Stimulated activated CD4-positive, alpha-beta T cell treated with anti-CD3 and anti-CD28 coated beads, Interleukin-4, amount 100 ng/mL, for 48 hours (primary cell): ENCODE data around the gene DPP6.

Source experiments
- DNase-seq, 2 donors: peaks; one replicate each; pipeline ENCODE4 v3.0.0-alpha.2; 2020; ENCODE audit warnings: low read depth in 2 of 2

The DPP6 gene

DNA sequence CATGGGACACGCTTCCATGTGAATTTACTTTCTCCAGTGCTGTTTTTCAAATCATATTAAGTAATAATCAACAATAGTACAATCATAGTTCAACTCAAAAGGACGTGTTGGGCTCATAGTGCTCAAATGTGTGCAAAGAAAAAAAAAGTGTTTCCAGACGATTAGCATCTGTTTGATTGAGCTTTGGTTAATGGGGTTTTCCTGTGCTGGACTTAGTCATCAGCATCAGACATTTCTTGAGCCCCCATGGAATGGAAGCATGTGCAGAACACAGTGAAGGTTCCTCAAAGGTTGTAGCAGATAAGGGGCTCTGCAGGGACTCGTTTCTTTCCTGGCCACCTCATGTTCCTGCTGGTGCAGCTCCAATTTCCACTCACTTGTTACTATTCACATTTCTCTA is 716.8 kb downstream of the DPP6 start:
- no peak for DNase-seq

DNA sequence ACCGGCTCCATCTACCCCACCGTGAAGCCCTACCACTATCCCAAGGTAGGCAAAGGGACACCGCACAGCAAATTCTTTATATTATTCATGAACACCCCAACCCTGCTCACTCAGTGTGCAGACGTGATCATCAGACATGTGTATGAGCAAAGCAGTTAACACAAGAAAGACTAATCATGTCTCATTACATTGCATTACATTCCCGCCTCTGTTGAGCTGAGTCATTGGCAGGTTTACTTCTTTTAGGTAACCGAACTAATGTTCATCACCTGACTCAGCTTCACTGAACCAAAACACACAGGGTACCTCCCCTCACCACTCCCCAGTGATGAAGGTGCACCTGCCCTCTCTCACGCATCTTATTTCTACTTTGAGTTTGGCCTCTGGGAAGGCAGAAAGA is 717.3 kb downstream of the DPP6 start:
- no peak for DNase-seq

DNA sequence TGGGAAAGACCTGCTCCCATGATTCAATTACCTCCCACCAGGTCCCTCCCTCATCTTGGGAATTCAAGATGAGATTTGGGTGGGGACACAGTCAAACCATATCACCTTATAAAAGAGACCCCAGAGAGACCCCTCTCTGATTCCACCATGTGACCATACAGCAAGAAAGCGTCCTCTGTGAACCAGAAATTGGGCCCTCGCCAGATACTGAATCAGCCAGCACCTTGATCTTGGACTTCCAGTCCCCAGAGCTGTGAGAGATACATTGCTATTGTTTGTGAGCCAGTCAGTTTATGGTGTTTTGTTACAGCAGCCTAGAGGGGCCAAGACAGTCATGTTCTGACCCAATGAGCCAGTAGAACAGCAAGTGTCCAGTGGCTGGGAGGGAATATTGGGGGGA is 718.2 kb downstream of the DPP6 start:
- no peak for DNase-seq

DNA sequence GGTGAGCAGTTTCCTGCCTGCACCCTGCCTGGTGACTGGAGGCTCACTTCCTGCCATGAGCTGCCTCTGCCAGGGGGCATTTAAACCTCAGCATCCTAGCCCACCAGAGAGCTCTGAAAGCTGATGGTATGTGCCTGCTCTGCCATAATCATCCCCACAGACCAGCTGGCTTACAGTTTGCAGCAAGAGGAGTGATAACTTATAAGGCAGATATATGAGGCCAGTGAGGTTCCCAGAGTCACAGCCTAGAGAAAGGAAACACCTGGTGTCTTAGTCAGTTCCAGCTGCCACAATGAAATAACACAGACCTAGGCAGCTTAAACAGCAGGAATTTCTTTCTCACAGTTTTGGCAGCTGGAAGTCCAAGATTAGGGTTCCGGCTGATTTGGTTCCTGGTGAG is 718.8 kb downstream of the DPP6 start:
- no peak for DNase-seq

DNA sequence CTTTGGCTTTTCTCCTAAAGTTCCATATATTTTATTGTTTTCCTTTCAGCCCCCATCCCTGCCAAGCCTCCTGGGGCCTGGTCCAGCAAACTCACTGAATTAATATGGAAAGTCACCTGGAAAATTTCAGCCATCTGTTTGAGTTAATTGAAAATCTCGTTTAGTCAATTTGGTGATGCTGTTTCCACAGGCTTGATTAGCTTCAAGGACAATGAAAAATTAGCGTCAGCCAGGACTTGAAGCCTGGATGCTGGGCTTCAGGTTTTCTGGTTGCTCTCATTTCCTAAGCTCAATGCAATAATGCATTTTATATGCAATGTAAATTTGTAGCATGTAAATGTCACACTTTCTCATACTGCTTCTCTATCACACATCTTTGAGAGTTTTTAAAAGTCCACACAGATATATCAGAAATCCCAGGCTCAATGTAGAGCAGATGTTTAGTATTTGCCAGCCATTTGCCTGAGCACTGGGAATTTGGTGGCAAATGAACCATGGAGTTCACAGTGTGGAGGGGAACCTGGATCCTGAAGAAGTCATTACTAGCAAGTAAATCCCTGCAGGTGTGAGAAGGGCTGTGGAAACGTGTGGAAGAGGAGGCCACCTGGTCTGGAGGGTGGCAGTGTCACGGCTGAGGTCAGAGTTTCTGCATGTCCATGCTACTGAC is 722.2 kb downstream of the DPP6 start:
- no peak for DNase-seq

DNA sequence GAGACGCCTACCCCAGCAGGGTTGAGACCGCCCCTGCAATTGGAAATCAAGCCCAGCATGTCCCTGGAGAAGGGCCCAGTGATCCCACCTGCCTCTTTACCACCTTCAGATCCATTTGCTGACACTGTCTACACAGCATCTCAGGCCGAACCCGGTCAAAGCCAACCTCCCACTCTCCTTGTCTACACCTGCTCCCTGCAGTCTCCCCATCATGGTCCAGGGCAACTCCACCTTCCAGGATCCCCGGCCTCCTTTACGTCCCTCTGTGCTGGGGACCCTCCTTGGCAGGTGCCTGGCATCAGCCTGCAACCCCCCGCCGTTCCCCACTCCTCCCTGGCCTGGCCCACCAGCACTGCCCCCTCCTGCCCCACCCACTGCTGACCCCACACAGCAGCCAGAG is 723.5 kb downstream of the DPP6 start:
- no peak for DNase-seq

DNA sequence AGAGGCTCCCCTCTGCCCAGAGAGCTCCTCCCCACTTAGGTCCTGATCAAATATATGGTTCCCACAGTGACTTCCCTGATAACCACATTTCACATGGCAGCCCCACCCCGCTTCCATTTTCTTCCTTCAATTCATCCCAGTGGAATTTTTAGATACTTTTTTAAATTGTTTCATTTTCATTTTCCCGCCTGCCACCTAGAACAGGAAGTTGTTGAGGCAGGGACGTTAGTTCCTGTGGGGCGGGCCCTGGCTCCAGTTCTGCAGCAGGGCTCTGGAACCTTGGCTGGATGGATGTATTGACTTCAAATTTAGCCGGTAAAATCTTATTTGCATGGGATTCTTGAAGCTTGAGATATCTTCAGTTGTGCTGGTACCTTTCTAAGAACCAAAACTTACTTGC is 724.2 kb downstream of the DPP6 start:
- no peak for DNase-seq

DNA sequence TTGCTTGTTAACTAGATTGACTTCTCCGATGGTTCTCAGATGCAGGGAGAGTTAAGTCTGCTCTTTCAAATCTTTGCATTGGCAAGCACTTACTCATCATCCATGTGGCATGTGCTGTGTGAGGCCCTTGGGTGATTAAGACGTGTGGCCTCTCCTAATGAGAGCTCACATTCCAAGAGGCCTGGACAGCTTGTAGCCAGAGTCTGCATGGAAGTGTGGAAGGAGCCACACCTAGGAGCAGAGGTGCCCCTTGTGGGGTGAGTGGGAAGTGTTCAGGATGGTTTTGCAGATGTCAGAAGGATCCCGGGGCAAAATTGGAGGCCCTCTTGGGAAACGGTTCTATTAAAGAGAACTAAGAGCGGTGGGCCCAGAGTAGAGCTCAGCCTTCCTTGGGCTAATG is 724.8 kb downstream of the DPP6 start:
- no peak for DNase-seq

DNA sequence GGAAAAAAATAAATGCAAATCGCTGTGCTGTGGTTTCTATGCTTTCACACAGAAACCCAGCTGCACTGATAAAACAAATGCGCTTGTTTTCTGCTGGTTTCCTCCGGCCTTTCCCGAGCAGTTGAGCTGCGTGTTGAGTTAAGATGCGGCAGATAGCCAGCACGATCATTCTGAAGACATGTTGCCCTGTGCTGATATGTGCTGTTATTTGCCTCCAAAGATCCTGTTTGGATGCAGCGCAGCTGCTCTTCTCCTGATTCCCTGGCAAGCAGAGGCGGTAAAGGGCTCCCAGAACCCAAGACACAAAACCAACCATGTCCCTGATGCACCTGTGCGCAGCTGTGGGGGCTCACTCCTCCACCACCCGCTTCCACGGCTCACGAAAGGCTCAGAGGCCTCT is 725.3 kb downstream of the DPP6 start:
- no peak for DNase-seq

DNA sequence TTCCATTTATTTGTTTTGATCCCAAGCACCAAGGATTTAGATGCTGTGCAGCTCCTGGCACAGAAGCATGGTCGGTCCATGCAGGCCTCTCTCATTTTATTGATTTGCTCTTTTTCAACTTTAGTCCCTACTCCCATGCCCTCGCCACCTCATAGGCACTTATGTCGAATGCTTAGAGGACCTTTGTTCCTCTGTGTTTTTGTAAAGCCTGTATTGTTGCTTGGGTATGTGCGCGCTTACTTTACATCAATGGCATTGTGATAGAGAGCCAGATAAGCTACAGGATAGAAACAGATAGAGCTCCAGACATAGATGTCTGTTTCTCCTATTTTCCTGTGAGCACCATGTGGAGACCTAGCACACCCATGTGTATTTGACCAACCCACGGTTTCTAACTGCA is 725.7 kb downstream of the DPP6 start:
- no peak for DNase-seq

DNA sequence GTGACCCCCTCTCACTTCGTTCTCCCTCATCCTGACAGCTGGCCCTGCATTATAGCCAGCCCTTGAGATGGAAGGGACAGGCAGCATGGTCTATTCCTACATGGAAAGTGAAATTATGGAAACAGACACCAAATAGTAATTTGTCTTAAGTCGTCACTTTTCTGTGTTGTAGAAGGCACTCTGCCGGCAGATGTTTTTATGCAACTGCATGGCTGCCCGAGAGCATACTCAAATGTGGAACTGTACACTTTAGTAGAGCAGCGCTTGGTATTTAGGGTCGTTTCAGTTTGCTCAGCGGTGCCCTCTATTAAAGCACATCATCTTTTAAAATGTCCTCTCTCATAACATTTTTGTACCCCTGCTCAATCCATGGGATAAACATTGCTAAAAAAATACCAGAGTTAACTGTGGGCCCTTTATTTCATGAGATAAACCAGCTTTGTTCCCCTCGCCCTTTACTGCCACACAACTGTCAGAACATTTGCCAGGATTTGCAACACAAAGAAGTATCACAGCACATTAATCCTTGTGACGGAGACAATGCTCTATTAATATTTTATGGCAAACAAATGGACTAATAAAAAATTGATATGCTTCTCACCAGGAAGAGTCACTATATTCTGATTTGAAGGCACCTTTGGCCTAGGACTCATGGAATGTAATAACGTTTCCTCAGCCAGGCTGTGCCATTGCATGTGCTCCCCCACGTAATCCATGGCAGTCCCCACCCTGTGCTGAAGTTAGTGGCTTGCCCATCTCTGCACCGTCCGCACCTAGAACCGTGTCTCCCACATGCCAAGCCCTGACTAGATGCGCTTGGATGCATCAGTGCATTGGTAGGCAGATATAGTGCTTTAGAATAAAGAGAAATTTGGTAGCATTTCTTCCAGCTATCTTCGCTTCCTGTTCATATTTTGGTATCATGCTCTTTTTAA is 729.4 kb downstream of the DPP6 start:
- no peak for DNase-seq

DNA sequence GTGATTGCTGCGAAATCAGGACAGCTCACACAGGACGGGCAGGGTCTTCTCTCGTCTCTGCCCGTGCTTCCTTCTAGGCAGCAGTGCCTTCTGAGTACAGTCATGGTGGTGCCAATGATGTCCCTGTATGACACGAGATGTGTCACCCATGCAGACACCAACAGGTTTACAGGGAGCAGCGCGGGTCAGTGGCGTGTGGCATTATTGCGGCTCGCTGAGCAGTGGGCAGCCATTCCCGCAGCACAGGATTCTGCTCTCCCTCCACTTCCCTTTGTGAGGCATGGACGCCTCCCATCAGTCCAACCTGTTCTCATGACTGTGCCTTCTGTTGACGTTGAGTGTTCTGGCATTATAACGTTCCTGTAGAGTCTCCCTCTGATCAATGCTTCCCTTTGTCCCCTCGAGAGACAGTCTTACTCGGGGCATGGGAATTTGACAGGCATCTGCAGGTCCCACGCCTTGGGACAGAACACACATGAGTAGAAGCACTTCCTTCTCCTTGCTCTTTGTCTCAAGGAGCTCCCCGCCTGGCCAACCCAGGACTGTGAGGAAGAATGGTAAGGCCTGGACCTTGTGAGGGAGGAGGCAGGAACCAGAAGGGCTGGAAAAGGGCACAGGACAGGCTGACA is 731.2 kb downstream of the DPP6 start:
- DNase-seq: no peak

DNA sequence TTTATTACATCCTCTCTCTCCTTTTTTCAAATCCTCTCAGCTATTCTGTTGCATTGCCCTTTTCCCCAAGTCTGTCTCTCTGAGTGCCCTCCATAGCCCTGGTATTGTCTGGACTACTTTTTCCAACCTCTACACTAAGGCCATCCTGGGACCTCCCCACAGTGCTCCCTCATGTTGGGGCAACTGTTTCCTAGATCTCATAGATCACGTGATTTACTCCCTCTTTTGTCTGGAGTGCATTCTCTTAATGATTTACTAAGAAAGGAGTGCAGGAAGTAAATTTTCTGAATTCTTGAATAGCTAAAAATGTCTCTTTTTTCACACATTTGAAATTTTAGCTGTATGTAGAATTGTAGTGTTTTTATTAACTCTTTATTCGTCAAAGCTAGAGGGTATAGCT is 733.7 kb downstream of the DPP6 start:
- DNase-seq: no peak

DNA sequence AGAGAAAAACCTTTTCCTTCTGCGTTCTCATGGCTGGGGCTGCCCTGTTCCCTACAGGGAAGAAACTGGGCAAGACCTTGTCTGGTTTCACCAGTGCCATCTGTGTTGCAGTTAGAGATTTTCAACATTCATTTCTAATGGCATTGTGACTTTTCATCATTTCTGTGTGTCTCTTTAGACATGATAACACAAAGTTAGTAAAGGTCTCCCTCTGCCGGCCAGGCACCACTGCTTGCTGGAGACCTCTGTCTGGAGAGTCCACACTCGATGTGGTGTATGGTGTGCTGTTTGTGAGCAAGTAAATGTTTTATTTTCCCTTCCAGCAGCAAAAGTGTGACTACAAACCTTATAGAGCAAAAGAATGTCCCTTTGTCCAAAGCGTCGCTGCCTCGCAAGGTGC is 737.2 kb downstream of the DPP6 start:
- no peak for DNase-seq

DNA sequence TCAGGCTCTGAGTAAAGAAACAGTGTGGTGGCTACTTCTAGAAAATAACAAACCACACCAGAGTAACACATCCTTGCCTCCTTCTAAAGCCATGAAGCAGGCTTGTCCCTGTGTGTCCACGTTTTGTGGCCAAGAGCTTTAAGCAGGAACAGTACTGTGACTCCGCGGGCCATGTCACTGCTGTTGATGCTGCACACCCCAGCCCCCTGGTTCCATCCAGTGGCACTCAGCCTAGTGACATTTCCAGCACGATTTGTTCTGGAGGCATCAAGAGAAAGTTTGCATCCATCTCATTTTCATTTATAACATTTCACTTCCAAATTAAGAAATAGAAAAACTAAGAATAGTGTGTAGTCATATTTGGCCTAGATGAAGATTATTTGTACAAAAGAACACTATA is 739.4 kb downstream of the DPP6 start:
- DNase-seq: no peak

DNA sequence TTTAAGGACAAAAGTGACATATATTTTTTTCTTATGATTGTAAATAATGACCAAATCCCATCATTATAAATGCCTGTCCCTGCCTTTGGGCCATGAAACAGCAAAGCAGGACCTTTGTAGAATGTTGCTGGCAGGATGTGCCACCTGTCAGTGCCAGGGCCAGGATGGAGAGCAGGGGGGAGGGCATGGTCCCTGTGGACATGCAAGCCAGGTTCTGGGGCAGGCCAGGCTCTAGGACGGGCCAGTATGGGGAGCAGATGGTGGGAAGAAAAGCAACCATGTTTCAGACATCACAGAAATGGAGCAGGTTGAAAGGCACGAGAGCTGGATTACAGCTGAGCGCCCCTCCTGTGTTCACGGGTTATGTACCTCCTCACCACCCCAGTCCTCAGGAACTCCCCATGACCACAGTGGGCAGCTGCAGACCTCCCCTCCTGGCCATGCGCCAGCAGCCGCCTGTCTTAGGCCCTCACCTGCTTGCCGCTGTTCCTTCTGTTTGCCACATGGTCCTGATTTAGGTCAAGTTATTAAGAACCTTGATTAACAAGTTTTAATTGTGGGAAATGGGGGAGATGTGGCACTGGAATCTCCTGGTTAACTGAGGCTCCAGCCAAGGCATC is 740.3 kb downstream of the DPP6 start:
- DNase-seq: no peak

DNA sequence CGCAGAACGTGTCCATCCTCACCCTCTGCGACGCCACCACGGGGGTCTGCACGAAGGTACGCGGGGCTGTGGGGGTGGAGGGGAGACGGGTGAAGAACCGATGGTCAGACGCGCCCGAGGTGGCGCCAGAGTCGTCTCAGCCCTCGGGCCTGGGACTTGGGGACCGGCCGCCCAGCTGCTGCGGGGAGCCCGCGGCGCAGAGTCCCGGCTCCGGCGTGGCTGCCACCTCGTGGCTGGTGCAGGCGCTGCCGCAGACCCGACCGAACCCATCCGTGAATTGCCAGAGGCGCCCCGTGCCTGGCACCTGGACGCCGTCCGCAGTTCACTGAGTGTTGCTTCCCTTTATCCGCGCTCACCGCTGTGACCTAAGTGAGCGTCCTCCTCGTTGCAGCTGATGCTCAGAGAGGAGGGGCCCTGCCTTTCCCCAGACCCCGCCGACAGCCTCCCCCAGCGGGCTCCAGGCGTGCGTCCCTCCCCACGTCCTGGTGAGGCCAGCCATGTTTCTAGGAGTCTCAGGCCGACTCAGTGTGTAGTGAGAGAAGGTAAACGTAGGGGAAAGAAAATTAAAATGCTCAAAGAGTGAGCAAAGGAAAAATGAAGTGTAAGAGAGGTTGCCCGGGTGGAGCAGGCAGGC is 742.1 kb downstream of the DPP6 start:
- peak; percentile 12 to 16 for DNase-seq

DNA sequence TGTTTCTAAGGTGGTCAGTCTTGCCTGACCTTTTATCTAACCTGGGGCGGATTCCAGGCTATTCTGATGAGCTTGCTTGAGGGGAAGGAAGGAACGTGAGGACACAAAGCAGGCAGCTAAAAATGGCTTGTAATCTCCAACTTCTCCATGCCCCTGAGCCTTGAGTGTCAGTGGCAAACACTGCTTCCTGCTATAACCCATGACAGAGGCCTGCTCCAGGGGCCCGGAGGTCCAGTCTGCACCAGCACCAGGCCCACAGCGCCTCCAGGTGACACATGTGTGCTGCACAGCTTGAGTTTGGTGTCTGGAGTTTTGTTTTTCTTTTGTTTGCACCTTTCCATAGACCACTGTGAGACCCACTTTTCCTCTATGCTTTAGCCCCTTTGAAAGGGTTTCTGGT is 742.8 kb downstream of the DPP6 start:
- no peak for DNase-seq

DNA sequence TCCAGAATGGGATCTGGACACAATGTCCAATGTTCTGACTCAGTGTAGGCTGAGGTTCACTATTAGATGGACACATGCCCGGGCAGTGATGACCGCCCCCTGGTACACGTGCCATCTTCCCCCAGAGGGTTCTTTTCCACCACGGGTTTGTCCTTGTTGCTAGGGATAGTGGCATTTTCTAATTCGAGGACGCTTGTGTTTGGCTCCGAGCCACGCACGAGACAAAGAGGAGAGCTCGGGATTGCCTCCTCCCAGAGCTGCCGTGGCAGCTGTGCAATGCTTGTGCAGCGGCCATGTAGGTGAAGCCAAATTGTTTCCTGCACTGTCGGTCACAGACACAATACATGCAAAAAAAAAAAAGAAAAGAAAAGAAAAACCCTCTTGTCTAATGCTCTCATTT is 743.2 kb downstream of the DPP6 start:
- no peak for DNase-seq

DNA sequence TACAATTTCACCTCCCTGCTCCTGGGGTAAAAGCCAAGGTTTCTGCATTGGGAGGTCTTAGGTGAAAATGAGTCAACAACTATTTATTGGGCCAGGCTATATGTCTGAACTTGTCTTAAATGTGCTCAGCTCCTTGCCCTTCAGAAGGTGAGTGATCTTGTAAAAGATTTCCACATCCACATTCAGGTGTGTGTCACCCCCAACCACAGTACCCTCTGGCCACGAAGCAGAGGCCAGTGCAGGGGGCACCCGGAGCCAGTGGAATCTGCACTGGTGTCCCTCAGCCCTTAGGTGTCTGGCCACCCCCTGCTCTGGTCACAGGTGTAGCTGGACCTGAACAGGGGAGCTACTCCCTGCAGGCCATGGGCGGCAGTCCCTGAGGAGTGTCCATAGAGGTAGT is 752.3 kb downstream of the DPP6 start:
- no peak for DNase-seq

DNA sequence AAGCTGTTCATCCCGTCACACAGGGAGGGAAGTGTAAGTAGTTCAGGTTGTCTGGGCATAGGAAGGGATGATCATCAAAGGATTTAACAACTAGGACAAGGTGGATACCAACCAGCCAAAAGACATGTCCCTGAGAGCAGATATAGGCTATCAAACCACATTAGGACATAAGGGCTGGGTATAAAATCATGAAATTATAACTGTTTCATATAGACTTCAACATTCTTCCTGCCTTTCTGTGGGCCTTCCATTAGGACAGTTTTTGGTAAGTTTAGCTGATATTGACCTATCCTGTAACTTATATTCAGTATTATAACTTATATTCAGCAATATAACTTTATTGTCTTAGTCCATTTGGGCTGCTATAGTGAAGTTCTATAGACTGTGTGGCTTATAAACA is 759.8 kb downstream of the DPP6 start:
- DNase-seq: no peak
